Astrocyte (in vitro differentiated cells and primary cell): ENCODE results near the gene FEM1C.

ENCODE experiments used
- EZH2 ChIP-seq: IDR thresholded peaks from 2 replicates; pipeline ENCODE4 v1.6.1; 2012; ENCODE audit warnings: mild to moderate bottlenecking, low read length, inconsistent platforms; ENCODE audit not compliant: insufficient read depth
- TF ChIP-seq, protein P1 (sequence below): IDR thresholded peaks from 2 replicates; pipeline ENCODE4 v1.5.1; 2011; ENCODE audit warnings: low read depth, mild to moderate bottlenecking, inconsistent platforms, low read length, moderate library complexity; ENCODE audit not compliant: insufficient read depth

DNA sequence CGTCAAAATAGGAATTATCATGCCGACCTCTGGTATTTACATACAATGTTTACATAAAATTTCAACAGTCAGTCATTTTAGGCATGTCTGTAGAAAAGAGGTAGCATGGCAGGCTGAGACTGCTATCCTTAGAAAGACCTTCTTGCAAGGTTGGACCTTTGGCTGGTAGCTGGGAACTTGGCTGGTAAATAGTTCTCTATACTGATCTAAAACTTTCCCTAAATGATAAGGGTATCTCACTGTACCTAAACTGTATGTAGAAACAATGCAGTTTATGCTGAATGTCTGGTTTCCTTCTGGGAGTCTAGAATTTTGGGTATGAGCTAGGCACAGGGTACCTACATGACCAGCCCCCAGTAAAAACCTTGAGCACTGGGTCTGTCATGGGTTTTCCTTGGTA, 18.0 kb downstream of the FEM1C start:
- TF ChIP-seq, protein P1, sequence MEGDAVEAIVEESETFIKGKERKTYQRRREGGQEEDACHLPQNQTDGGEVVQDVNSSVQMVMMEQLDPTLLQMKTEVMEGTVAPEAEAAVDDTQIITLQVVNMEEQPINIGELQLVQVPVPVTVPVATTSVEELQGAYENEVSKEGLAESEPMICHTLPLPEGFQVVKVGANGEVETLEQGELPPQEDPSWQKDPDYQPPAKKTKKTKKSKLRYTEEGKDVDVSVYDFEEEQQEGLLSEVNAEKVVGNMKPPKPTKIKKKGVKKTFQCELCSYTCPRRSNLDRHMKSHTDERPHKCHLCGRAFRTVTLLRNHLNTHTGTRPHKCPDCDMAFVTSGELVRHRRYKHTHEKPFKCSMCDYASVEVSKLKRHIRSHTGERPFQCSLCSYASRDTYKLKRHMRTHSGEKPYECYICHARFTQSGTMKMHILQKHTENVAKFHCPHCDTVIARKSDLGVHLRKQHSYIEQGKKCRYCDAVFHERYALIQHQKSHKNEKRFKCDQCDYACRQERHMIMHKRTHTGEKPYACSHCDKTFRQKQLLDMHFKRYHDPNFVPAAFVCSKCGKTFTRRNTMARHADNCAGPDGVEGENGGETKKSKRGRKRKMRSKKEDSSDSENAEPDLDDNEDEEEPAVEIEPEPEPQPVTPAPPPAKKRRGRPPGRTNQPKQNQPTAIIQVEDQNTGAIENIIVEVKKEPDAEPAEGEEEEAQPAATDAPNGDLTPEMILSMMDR = no peak
- TF ChIP-seq EZH2 = no peak
